Measurements from ENCODE around the gene ZIK1.
A peak's percentile ranks its signal among the peaks of the same experiment; 100 is the strongest.

ZIK1 gene

DNA sequence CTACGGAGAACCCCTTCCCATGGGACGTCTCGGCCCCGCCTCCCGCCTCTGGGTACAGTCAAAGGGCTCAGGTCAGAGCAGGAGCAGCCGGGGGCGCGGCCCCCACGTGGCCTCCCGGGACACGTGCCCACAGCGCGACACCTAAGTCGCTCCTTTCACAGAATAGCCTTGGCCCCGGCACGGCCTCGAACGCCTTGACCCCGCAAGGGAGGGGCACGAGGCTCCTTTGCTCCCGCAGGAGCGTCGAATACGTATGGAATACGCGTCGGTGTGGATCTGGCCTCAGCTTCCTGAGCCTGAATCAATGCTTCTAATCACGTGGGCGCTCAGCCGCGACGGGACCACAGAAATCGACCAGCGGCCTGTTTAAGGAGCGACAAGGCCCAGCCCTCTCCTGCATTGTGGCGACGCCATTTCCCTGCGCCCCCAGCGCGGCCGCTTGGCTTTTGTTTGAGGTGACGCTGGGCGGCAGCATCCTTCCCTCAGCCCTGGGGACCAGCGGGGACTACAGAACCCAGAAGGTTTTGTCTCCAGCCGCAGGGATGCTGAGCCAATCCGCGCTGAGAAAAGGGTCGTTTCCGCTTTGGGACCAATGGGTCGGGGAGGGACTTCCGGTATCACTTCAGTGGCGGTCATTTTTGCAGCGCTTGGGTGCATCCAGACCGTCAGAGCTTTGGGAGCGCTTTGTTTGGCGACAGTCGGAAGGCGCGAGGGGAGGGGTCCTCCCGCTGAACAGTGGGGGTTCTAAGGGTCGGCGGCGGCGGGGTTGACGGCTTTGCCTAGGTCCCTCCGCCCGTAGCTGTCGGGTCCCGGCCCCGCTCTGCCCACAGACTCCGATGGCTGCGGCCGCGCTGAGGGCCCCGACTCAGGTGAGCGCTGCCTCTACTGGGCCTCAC is at the start of gene ZIK1:
Gene ZIK1, plus strand, starts transcription at position 625 of the 896 bp plus-strand sequence. Its CDS starts 212 bp downstream, at position 837.
- peak; percentile 50 to 79 (median 74) for DNase-seq

DNA sequence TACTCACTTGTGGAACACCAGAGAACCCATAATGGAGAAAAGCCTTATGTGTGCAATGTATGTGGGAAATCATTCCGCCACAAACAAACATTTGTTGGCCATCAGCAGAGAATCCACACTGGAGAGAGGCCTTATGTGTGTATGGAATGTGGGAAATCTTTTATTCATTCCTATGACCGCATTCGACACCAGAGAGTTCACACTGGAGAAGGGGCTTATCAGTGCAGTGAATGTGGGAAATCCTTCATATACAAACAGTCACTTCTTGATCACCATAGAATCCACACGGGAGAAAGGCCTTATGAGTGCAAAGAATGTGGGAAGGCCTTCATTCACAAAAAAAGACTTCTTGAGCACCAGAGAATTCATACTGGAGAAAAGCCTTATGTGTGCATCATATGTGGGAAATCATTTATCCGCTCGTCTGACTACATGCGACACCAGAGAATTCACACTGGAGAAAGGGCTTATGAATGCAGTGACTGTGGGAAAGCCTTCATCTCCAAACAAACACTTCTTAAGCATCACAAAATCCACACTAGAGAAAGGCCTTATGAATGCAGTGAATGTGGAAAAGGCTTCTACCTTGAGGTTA is 45.9 kb upstream of the ZIK1 start:
- no peak for DNase-seq

DNA sequence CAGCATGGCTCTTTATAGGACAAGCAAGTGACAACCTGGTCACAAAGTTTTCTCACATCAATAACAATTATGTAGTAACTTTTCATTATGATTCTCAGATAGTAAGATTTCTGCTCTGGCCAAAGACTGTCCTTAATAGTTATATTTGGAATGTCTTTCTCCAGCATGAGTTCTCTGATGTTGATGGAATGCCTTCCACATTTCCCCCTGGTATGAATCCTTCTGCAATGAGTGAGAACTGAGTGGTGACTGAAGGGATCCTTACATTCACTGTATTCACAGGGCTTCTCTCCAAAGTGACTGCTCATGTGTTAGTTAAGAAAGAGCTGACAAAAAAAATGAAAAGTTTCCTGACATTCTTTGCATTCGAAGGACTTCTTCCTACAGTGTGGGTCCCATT is 37.4 kb upstream of the ZIK1 start:
- no peak for DNase-seq

DNA sequence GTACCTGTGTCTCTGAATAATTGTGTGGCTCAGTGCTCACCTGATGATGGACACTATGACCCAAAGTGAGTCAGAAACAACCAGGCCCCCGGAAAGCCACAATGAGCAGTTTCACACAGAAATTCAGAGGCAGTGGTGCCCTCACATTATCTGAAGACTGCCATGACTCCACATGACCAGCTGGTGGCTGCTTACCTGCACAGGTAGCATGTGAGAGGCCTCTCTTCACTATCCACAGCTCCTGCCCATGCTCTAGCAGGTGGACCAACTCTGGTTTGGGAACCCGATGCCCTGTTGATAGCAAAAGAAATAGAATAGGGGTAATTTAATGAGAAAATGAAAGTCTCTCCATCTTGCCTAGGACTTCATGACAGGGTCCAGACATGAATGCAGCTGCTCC is 31.5 kb upstream of the ZIK1 start:
- DNase-seq: no peak

DNA sequence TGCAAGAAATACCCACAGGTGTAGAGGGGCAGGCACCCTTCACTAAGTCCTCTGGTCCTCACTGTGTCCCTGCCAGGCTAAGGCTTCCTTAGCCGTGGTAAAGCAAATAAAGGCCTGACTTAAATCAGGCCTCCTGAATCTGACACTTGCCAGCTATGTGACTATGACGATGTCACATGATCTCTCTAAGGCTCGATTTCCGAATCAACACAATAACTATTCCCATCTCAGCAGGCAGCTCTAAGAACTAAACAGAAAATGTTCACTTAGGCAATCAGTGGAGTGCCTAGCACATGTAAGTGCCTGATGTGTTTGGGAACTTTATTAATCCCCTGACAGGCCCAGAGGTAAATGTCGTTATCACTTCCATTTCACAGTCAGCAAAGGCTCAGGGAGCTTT is 26.3 kb upstream of the ZIK1 start:
- DNase-seq: no peak

DNA sequence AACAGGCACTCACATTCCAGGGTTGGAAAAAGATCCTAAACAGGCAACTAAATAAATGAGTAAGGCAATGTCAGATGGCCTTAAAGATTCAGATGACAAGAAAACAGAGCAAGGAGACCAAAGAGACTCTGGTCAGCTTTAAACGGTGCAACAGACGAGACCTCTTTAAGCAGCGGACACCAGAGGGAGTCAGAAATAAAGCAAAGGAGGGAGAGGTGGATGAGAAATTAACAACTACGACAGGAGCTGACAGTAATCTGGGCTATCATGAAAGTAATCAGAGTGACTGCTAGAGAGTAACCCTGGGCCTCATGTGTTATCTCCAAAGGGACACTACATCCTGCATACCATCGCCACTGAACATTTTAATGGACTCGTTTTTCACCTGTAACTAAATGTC is 25.4 kb upstream of the ZIK1 start:
- no peak for DNase-seq

DNA sequence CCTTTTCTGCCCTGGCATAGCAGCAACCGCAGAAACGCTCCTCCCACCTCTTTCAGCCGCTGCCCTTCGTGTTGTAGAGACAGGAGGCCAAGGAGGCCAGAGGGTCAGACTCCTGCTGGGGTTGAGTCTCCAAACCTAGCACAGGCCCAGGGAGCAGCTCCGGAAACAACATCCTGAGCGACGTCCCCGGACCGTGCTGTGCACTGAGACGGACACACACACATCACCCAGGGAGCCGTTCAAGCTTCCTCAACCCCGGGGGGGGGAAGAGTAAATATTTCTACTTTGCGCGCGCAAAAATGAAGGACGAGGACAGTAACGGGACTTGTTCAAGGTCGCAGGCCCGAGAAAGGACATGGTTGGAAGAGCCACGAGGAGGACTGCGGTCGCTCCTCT is 24.9 kb upstream of the ZIK1 start:
- DNase-seq: peak in 1 of 4 experiments; percentile 3

DNA sequence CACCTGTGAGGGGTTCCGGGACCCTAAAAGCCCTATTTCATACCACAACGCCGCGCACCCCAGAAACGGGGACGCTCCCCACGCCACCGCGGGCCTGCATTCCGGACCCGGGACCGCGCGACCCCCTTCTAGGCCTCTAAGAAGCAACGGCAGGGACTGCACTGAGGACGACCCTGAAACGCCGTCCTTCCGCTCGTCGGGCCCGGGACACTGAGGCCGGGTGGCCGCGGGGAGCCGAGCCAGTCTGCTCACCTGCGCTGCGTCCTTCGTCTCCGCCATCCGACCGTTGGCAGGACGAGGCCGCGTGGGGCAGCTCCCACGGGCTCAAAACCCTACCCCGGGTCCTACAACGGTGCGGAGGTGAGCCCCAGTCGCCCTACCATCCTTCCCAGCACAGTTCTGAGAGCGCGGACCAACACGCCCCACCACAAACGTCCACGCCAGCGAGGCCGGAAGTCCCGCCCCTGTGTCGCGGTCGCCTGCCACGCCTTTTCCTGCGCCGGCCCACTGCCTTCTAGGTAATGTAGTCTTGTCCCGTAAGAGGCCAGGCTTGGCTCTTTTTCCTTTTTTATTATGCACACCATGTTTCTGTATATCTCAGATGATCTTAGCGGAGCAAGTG is 24.4 kb upstream of the ZIK1 start, which contains the start of gene ZNF550:
Gene ZNF550, minus strand, starts transcription at position 460 of the 622 bp plus-strand sequence. Its CDS starts 181 bp downstream, at position 279.
- peak; percentile 45 to 84 (median 74) for DNase-seq

DNA sequence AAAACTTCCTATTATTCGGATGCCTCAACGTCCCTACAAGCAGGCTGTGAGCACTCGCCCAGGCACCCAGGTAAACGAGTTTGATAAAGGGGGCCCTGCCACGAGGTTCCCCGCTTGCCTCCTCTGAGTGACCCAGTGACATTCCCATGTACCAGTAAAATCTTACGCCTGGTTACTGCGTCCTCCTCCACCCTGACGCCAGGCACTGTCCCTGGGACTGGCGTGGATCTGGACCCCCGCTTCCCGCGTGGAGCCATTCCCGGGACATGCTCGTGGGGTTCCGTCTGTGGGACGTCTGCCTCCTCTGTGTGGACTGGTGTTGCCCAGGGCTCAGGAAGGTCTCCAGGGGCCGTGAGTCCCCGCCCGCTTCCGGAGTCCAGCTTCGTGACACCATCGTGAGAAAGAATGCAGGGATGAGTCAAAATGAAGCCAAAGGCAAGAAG is 23.9 kb upstream of the ZIK1 start:
- no peak for DNase-seq

DNA sequence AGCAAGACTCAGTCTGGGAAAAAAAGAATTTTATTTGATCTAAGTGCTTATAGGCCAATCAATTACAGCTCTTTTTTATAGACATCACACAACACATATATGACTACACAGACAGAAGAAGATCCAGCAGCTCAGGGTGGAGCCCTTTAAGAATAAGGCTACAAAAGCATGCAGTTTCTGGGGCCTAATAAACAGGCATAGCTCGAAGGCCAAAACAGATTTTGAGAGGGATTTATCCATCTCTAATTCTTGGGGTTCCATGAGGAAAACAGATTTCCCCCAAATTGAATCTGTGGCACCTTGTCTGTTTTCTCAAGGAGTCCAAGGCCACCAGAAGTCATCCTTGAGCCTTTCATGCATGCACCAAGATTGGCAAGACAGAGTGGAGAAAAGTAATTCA is 20.4 kb upstream of the ZIK1 start:
- DNase-seq: no peak

DNA sequence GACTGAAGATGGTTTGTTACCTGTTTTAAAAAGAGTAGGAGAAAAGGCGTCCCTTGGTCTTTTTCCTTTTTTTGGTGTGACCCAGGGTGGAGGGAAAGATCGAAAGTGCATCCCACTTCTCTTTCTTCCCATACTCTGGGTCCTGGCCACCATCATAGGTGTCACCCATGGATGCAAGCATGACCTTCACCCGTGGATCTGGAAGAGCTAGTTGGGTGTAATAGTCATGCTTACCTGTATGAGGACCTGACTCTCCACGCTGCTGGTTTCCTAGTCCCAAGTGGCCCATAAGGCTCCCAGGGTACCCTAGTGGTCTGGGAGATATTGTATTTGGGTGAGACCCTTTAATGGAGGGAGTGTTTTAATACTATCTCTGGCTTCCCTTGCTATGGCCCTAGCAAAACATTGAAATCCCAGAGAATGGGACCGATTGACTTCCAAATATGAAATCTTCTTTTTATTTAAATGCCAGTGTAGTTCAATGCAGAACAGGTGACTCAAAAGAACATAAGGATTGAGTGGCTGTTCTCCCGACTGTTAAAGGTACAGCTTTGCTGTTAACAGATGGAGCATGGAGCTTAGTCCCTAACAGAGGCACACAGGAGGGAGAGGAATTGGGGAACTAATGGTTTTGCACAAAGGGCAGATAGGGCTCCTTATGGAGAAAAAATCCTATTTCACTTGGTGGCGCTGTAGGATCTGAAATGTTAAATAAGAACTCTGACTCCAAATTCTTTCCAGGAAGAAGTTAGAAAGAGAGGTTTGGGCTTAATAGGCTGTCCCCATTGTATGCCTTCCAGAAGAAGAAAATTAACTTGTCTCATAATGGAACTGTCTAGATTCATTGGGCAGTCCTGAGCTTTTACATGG is 17.3 kb upstream of the ZIK1 start:
- no peak for DNase-seq

DNA sequence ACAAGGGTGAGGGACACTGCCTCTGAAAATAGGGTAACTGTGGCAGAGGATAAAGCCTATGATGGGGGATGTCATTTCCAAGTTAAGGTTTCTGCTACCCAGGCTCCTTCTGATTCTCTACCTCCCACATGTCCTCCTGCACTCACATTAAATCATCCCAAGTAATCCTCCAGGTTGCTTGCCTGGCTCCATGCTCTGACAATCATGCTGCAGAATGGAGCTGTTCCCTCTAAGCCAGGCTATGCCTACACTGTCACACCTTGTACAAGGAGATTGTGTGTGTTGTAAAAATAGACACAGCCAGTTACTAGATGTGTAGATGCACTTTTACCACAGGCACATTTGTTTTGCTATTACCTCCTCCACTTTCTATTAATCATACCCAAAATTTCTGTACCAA is 13.2 kb upstream of the ZIK1 start:
- no peak for DNase-seq

DNA sequence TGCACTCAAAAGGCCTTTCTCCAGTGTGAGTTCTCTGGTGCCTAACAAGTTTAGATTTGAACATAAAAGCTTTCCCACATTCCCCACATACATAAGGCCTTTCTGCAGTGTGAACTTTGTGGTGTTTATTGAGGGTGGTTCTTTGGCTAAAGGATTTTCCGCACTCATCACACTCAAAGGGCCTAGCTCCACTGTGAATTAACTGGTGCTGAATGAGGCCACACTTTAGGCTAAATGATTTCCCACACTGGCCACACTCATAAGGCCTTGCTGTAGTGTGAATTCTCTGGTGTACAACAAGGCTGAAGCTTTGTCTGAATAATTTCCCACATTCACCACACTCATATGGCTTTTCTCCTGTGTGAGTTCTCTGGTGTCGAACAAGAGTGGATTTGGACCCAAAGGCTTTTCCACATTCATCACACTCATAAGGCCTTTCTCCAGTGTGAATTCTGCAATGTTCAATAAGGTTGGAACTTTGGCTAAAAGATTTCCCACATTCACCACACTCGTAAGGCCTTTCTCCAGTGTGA is 11.5 kb upstream of the ZIK1 start:
- DNase-seq: no peak

DNA sequence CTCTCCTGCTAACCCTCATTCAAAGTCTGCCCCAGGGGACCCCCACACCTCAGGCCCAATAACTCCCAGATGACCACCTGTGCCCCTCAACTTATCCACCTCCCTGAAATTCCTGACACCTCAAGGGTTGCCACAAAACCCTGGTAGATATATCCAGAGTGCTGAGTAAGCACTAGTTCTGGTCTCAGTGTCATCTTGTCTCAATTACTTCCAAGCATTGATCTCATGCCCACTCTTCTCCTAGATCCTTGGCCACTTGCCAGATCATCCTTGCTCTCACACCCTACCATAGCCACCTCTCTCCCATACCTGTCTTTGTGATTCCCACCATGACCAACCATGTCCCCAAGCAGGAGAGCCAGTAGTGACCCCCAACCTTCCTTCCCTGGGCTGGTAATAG is 7.3 kb upstream of the ZIK1 start:
- no peak for DNase-seq

DNA sequence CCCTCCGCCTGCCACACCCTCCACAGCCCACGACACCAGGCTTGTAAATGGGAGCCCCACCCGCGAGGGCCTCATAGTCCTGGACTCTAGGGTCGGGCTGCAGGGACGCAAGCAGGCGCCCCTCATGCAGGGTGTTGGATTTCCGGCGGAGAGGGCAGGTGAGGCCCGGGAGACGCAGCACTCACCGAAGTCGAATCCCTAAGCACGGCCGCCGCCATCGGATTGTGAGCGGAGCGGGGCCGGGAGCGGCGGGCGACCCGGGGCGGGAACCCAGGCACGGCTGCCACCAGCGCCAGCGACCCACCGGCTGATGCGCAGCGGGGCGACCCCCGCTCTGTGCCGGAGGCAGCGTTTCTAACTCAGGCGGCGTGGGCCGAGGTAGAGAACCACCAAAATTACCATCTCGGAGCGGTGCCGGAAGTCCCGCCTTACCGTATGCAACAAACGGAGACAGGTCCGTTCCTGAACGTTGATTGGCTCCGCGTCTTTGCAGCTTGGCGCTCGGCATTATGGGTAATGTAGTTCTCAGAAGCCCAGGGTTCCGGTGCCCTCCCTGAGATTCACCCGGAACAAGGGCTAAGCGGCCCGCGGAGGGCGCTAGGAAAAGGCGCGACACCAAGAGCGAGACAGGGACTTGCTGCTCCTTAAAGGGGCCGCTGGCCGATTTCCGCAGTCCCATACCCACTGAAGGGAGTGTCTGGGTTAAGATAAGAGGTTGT is 5.3 kb upstream of the ZIK1 start, which contains the start of gene ZNF416:
Gene ZNF416, minus strand, starts transcription at position 425 of the 719 bp plus-strand sequence. Its CDS starts 207 bp downstream, at position 218.
- DNase-seq: peak; percentile 75 to 89 (median 83)

DNA sequence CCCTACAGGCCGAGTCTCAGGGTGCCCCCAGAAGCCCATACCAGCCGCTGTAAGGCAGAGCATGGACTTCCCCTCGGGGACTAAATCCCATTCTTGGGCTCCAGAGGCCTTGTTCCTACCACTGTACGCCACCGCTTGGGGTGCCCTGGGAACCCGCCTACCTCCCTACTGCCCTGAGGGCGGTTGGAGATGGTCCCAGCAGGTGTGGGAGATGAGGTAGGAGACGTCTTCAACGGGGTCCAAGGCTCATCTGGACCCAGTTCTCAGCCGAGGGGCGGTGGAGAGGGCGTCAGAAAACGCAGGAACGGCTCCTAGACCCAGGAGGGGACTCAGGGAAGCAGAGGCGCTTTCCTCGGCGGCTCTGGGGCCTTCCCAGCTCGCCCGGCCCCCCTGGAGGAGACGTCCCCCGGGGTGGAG is 833 bp upstream of the ZIK1 start:
- no peak for DNase-seq

DNA sequence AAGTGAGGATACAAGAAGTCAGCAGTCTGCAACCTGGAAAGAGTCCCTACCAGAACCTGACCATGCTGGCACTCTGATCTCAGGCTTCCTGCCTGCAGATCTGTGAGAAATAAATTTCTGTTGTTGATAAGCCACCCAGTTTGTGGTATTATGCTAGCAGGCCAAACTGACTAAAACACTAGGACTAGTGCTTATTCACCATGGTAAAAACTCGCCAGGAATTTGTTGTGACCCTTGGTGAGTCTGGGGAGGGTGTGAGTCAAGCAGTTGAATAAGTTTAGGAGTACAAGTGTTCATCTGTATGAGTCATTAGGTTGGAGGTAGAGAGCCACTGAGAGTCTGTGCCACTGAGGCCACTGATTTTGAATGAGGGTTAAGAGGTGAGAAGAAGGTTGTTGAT is 3.6 kb downstream of the ZIK1 start:
- no peak for DNase-seq

DNA sequence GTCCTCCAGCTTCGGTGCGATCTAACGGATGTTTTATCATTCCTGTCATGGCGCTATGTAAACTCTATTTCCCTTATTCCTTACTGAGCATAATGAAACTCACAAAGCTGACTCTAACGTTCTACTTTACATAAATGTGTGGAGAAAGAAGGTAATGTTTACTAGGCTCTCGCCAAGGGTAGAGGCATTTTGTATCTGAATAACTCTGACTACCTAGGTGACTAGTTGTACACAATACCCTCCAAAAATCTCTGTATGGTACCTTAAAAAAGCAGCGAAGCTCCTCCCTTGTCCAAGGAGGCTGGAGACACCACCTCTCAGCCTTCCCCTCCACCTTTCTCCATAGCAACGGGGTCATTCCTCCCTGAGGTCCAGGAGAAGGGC is 15.4 kb downstream of the ZIK1 start:
- DNase-seq: no peak

DNA sequence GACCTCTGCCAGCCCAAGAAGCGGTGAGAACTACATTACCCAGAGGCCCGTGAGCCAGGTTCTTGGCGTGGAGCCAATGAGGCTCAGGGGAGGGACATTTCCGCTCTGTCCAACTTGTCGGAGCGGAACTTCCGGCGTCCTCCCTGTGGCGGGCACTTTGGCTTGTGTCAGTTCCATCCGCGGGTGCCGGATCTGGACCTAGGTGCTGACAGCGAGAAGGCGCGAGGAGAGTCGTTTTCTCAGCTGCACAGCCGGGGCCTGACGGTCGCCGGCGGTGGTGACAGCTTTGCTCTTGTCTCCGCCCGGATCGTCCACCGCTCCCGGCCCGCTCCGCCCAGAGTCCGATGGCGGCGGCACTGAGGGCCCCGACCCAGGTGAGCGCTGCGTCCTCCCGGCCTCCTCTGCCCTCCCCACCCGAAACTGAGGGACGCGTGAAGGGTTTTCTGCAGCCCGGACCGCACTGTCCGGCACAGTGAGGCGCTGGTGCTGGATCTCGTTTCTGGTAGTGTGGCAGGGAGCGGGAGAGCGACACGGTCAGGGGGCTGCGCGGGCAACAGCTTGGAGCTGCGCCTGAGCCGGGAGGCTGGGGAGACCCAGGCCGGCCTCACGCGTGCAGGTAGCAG is 15.9 kb downstream of the ZIK1 start, which contains the start of gene ZNF530:
Gene ZNF530, plus strand, starts transcription at position 125 of the 623 bp plus-strand sequence. CDS start 4,461 bp downstream, outside the sequence.
- peak; percentile 56 to 79 (median 73) for DNase-seq

DNA sequence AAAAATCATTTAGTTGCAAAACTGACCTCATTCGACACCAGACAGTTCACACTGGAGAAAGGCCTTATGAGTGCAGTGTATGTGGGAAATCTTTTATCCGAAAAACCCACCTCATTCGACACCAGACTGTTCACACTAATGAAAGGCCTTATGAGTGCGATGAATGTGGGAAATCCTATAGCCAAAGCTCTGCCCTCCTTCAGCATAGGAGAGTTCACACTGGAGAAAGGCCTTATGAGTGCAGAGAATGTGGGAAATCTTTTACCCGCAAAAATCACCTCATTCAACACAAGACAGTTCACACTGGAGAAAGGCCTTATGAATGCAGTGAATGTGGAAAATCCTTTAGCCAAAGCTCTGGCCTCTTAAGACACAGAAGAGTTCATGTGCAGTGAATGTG is 23.0 kb downstream of the ZIK1 start:
- no peak for DNase-seq

DNA sequence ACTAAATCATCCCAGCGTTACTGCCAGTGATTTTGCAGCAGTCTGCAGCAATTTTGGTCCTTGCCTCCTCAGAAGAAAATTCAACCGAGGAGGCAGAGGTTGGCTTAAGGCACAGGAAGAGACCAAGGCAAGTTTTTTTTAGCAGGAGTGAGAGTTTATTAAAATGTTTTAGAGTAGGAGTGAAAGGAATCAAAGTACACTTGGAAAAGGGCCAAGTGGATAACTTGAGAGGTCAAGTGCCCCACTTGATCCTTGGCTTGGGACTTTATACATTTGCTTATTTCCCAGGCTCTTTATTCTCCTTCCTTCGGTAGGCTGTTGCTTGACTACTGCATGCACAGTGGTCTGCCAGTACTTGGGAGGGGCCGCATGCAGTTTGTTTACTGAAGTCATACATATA is 27.2 kb downstream of the ZIK1 start:
- no peak for DNase-seq
